HCT116 (cell line): ENCODE measurements around the gene EEFSEC. TPM values are rescaled to one million over a fixed set of nuclear protein-coding genes. Genes with fewer than 3 reads are reported as not detected.

Experiments used
- ATAC-seq: fragments of 200-7000 bp; cut with Tn5 transposase; 2 replicates; pipeline ENCODE4 v1.9.1; 2020; ENCODE audit warnings: mild to moderate bottlenecking, moderate library complexity
- BruUV-seq: library from RNA; stranded (reverse); fragments of 400-500 nt; replicated peaks from 2 replicates; lab custom pipeline; 2021; lab: Mats Ljungman, UMichigan
- CTCF ChIA-PET: fragments of 300-600 bp; sonication (Branson Sonifier 250); formaldehyde crosslinking; loops from one replicate; lab custom pipeline; 2021; ENCODE audit warnings: antibody characterized with exemption; lab: Charles Lee
- POLR2A ChIA-PET: fragments of 300-600, 350-600 bp; sonication (Branson Sonifier 250); formaldehyde crosslinking; loops from one replicate; lab custom pipeline; 2021; ENCODE audit warnings: antibody characterized with exemption; lab: Charles Lee
- RAD21 ChIA-PET, 2 experiments: fragments of 300-600 bp; sonication (Branson Sonifier 250); formaldehyde crosslinking; loops; one replicate each; lab custom pipeline; 2023; ENCODE audit warnings: low total read pairs in 2 of 2; ENCODE audit not compliant: uncharacterized antibody in 2 of 2, unreplicated experiment in 2 of 2, low non-redundant PET in 1 of 2; lab: Charles Lee
- DNase-seq: peaks from one replicate; pipeline ENCODE4 v3.0.0-alpha.2; 2010; ENCODE audit warnings: low read depth, low spot score
- H2AFZ ChIP-seq: fragments of 200-600 bp; shearing (Covaris generic), sonication (generic); 2 replicates; pipeline ENCODE4 v1.6.1; 2017; ENCODE audit warnings: low read depth, mixed run types, mixed read lengths, antibody characterized with exemption, low read length; ENCODE audit not compliant: poor library complexity, severe bottlenecking
- H3K27ac ChIP-seq: 2 replicates; pipeline ENCODE4 v1.5.1; 2012; ENCODE audit warnings: low read depth, low read length
- H3K27me3 ChIP-seq: fragments of 200-600 bp; sonication (generic); 2 replicates; pipeline ENCODE4 v1.6.1; 2016; ENCODE audit warnings: mixed run types, low read length, mixed read lengths; ENCODE audit not compliant: insufficient read depth
- H3K36me3 ChIP-seq, 2 experiments: fragments of 200-500 bp in 1 of 2; fragments of 200-600 bp in 1 of 2; sonication (Bioruptor generic) in 1 of 2; sonication (generic) in 1 of 2; 2 replicates each; pipeline versions ENCODE4 v1.5.1 to v1.6.1; 2014 to 2016; ENCODE audit warnings: low read length in 2 of 2, inconsistent platforms in 1 of 2, mixed read lengths in 1 of 2, mixed run types in 1 of 2; ENCODE audit not compliant: insufficient read depth in 2 of 2, control insufficient read depth in 1 of 2
- H3K4me1 ChIP-seq, 2 experiments: fragments of 200-600 bp in 1 of 2; sonication (generic) in 1 of 2; 2 replicates each; pipeline versions ENCODE4 v1.5.1 to v1.6.1; 2012 to 2017; ENCODE audit warnings: low read length in 2 of 2, inconsistent platforms in 1 of 2, mild to moderate bottlenecking in 1 of 2, mixed read lengths in 1 of 2, mixed run types in 1 of 2, moderate library complexity in 1 of 2; ENCODE audit not compliant: insufficient read depth in 2 of 2, control insufficient read depth in 1 of 2
- H3K4me2 ChIP-seq: fragments of 200-600 bp; sonication (generic); 2 replicates; pipeline ENCODE4 v1.6.1; 2017; ENCODE audit warnings: mixed run types, low read length, mixed read lengths
- H3K4me3 ChIP-seq, 2 experiments: fragments of 200-600 bp in 1 of 2; sonication (generic) in 1 of 2; replicated peaks in 1 of 2; 2 replicates each; pipeline ENCODE4 v1.5.1; 2011 to 2016; ENCODE audit warnings: low read length in 2 of 2, control low read depth in 1 of 2, low read depth in 1 of 2, mild to moderate bottlenecking in 1 of 2, mixed read lengths in 1 of 2, mixed run types in 1 of 2
- H3K79me2 ChIP-seq: fragments of 200-600 bp; sonication (generic); 2 replicates; pipeline ENCODE4 v1.6.1; 2017; ENCODE audit warnings: mild to moderate bottlenecking, mixed run types, low read length, moderate library complexity, mixed read lengths; ENCODE audit not compliant: insufficient read depth
- H3K9ac ChIP-seq: fragments of 200-600 bp; sonication (generic); 2 replicates; pipeline ENCODE4 v1.6.1; 2016; ENCODE audit warnings: low read length, mixed read lengths
- H3K9me2 ChIP-seq: fragments of 200-600 bp; sonication (generic), shearing (Covaris generic); 2 replicates; pipeline ENCODE4 v1.6.1; 2017; ENCODE audit warnings: mixed run types, mild to moderate bottlenecking, moderate library complexity; ENCODE audit not compliant: insufficient read depth
- H3K9me3 ChIP-seq, 2 experiments: fragments of 200-500 bp in 1 of 2; fragments of 200-600 bp in 1 of 2; sonication (Bioruptor generic) in 1 of 2; sonication (generic) in 1 of 2; 2 replicates each; pipeline ENCODE4 v1.6.1; 2014 to 2017; ENCODE audit warnings: low read length in 2 of 2, mixed read lengths in 2 of 2, inconsistent platforms in 1 of 2, low read depth in 1 of 2, mild to moderate bottlenecking in 1 of 2, mixed run types in 1 of 2, moderate library complexity in 1 of 2; ENCODE audit not compliant: control insufficient read depth in 1 of 2, insufficient read depth in 1 of 2
- H4K20me1 ChIP-seq: fragments of 200-600 bp; sonication (generic), shearing (Covaris generic); 2 replicates; pipeline ENCODE4 v1.6.1; 2017; ENCODE audit warnings: mixed run types, mild to moderate bottlenecking, moderate library complexity; ENCODE audit not compliant: insufficient read depth
- CEBPB ChIP-seq: IDR thresholded peaks from 2 replicates; pipeline ENCODE4 v1.6.1; 2012; ENCODE audit warnings: low read depth
- EGR1 ChIP-seq: IDR thresholded peaks from 2 replicates; pipeline ENCODE4 v1.6.1; 2012; ENCODE audit warnings: low read depth
- ELF1 ChIP-seq: IDR thresholded peaks from 2 replicates; pipeline ENCODE4 v1.6.1; 2012; ENCODE audit warnings: low read depth, borderline replicate concordance
- EZH2 ChIP-seq: fragments of 200-600 bp; sonication (generic); IDR thresholded peaks from 2 replicates; pipeline ENCODE4 v1.6.1; 2017; ENCODE audit warnings: antibody characterized with exemption, mixed run types
- FOSL1 ChIP-seq: IDR thresholded peaks from 2 replicates; pipeline ENCODE4 v1.6.1; 2012; ENCODE audit warnings: low read depth
- POLR2A ChIP-seq: IDR thresholded peaks from 2 replicates; pipeline ENCODE4 v1.7.0; 2011; ENCODE audit warnings: borderline replicate concordance; ENCODE audit not compliant: insufficient read depth, insufficient read length; ENCODE audit errors: extremely low read depth
- RAD21 ChIP-seq: IDR thresholded peaks from 2 replicates; pipeline ENCODE4 v1.6.1; 2012; ENCODE audit warnings: low read depth, mild to moderate bottlenecking
- TCF7L2 ChIP-seq: IDR thresholded peaks from 2 replicates; pipeline ENCODE4 v1.7.0; 2011; ENCODE audit warnings: borderline replicate concordance, inconsistent platforms; ENCODE audit not compliant: insufficient read depth, insufficient read length; ENCODE audit errors: extremely low read depth
- ZFX ChIP-seq: fragments of 450-650 bp; IDR thresholded peaks from 2 replicates; pipeline ENCODE4 v1.6.1; 2017
- intact Hi-C: fragments of 100-400 bp; cut with micrococcal nuclease; formaldehyde crosslinking; loops from 2 replicates; pipeline ENCODE4 v1.10.0; 2022
- total RNA-seq: library from RNA; stranded (reverse); gene quantifications from one replicate; pipeline ENCODE4 v1.2.1, GENCODE V29; 2021; ENCODE audit not compliant: unreplicated experiment
- TF ChIP-seq, protein P1 (sequence below): IDR thresholded peaks from 2 replicates; pipeline ENCODE4 v1.6.1; 2011; ENCODE audit warnings: mild to moderate bottlenecking, low read length, moderate library complexity; ENCODE audit not compliant: insufficient replicate concordance; ENCODE audit errors: extremely low read depth
- TF ChIP-seq, protein P2 (sequence below), 3 experiments: fragments of 200-600 bp in 1 of 3; sonication (generic) in 1 of 3; IDR thresholded peaks in 2 of 3; conservative IDR thresholded peaks in 1 of 3; 2 replicates each; pipeline ENCODE4 v1.5.1; 2012 to 2017; ENCODE audit warnings: low read depth in 2 of 3, low read length in 2 of 3, antibody characterized with exemption in 1 of 3, borderline replicate concordance in 1 of 3, control low read depth in 1 of 3, mild to moderate bottlenecking in 1 of 3, mixed read lengths in 1 of 3, mixed run types in 1 of 3, moderate library complexity in 1 of 3; ENCODE audit not compliant: insufficient read depth in 1 of 3
- TF ChIP-seq, protein P3 (sequence below): IDR thresholded peaks from 2 replicates; pipeline ENCODE4 v1.6.1; 2012
- TF ChIP-seq, protein P4 (sequence below): IDR thresholded peaks from 2 replicates; pipeline ENCODE4 v1.6.1; 2012; ENCODE audit warnings: low read depth

The EEFSEC gene
- total RNA-seq, 1 experiment from 2014 or later, result 16.1 TPM

DNA sequence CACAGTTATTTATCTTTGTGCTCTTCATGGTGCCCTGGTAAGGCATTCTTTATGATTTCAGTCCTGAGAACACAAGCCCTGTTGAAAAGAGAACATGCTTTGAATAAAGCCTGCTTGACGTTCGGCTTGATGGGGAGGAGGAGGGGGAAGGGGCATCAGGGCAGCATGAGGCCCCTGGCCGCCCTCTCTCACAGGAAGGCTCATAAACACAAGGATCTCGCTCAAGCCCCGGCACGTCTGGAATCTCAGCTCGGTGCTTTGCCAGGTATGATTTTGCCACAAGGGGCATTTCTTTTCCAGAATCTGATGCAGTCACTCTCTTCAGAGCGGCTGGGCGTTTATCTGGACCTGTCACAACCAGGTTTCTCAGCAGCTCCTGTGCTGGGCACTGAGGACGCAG lies 184.0 kb downstream of the EEFSEC start (continued):
- TF ChIP-seq, protein P1, sequence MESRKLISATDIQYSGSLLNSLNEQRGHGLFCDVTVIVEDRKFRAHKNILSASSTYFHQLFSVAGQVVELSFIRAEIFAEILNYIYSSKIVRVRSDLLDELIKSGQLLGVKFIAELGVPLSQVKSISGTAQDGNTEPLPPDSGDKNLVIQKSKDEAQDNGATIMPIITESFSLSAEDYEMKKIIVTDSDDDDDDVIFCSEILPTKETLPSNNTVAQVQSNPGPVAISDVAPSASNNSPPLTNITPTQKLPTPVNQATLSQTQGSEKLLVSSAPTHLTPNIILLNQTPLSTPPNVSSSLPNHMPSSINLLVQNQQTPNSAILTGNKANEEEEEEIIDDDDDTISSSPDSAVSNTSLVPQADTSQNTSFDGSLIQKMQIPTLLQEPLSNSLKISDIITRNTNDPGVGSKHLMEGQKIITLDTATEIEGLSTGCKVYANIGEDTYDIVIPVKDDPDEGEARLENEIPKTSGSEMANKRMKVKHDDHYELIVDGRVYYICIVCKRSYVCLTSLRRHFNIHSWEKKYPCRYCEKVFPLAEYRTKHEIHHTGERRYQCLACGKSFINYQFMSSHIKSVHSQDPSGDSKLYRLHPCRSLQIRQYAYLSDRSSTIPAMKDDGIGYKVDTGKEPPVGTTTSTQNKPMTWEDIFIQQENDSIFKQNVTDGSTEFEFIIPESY, result no peak
- TF ChIP-seq FOSL1, result no peak
- TF ChIP-seq, protein P2, sequence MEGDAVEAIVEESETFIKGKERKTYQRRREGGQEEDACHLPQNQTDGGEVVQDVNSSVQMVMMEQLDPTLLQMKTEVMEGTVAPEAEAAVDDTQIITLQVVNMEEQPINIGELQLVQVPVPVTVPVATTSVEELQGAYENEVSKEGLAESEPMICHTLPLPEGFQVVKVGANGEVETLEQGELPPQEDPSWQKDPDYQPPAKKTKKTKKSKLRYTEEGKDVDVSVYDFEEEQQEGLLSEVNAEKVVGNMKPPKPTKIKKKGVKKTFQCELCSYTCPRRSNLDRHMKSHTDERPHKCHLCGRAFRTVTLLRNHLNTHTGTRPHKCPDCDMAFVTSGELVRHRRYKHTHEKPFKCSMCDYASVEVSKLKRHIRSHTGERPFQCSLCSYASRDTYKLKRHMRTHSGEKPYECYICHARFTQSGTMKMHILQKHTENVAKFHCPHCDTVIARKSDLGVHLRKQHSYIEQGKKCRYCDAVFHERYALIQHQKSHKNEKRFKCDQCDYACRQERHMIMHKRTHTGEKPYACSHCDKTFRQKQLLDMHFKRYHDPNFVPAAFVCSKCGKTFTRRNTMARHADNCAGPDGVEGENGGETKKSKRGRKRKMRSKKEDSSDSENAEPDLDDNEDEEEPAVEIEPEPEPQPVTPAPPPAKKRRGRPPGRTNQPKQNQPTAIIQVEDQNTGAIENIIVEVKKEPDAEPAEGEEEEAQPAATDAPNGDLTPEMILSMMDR (IDR thresholded peaks at IDR 0.05 in 2 of 3, conservative IDR thresholded peaks at IDR 0.05 in 1 of 3; ENCODE audit: borderline replicate concordance in 1 of 3, insufficient read depth in 1 of 3, low read depth in 2 of 3, low read length in 2 of 3), result no peak

DNA sequence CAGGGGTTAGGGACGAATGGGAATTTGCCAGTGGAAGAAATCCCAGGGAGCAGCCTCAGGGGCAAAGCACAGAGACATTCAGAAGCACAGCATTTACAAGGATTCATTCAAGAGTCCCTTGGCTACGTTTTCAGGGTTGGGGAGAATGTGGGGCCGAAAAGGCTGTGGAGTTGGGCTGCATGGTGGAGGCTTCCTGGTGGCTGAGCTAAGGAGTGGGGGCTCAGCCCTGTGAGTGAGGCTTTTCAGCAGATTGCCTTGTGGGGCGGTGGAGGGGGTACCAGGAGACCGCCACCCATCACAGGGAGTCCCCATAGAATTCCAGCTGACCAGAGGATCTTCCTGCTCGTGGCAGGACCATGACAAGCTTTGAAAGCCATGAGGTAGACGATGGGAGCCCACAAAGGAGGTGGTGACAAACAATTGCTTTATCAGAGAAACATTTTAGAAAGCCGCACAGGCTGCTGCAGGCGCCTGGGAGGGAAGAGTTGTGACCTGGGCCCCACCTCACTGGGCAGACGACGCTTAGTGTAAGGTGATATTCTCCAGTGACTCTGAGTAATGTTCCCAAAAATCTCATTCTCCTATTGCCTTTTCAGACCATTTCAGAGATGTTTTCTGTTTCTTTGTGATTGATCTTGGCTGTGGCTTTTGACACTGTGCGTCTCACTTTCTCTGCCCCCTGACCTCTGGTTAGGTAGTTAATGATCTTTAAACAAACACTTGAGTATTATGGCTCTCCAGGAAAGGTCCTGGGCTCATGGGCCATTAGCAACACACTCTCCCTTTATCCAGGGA lies 185.5 kb downstream of the EEFSEC start:
- Histone ChIP-seq H3K4me1 (peaks cover 8 to 16% of the 10 kb centered on the region in 2 experiments), H2AFZ (no peak overlapping the region), H3K9ac (no peak overlapping the region), H3K9me3 (no peaks in the 10 kb centered on the region), H3K4me3 (no peak overlapping the region), H3K9me2 (no peaks in the 10 kb centered on the region), H3K36me3 (no peaks in the 10 kb centered on the region), H4K20me1 (no peaks in the 10 kb centered on the region), H3K4me2 (no peak overlapping the region), H3K27me3 (no peaks in the 10 kb centered on the region), H3K79me2 (no peaks in the 10 kb centered on the region), H3K27ac (no peak overlapping the region)
- intact Hi-C loops, result no loop called here
- CTCF ChIA-PET, result no interaction called here
- POLR2A ChIA-PET, result no interaction called here
- DNase-seq (no peak), ATAC-seq (no peak)
- BruUV-seq, result no TSS peak
- RAD21 ChIA-PET, result no interaction called here
- TF ChIP-seq, protein P3, sequence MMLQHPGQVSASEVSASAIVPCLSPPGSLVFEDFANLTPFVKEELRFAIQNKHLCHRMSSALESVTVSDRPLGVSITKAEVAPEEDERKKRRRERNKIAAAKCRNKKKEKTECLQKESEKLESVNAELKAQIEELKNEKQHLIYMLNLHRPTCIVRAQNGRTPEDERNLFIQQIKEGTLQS, result no peak
- TF ChIP-seq RAD21 (no peak), ELF1 (no peak), EZH2 (no peak), ZFX (no peak), TCF7L2 (no peak), CEBPB (no peak), POLR2A (no peak), EGR1 (no peak)
- TF ChIP-seq, protein P4, sequence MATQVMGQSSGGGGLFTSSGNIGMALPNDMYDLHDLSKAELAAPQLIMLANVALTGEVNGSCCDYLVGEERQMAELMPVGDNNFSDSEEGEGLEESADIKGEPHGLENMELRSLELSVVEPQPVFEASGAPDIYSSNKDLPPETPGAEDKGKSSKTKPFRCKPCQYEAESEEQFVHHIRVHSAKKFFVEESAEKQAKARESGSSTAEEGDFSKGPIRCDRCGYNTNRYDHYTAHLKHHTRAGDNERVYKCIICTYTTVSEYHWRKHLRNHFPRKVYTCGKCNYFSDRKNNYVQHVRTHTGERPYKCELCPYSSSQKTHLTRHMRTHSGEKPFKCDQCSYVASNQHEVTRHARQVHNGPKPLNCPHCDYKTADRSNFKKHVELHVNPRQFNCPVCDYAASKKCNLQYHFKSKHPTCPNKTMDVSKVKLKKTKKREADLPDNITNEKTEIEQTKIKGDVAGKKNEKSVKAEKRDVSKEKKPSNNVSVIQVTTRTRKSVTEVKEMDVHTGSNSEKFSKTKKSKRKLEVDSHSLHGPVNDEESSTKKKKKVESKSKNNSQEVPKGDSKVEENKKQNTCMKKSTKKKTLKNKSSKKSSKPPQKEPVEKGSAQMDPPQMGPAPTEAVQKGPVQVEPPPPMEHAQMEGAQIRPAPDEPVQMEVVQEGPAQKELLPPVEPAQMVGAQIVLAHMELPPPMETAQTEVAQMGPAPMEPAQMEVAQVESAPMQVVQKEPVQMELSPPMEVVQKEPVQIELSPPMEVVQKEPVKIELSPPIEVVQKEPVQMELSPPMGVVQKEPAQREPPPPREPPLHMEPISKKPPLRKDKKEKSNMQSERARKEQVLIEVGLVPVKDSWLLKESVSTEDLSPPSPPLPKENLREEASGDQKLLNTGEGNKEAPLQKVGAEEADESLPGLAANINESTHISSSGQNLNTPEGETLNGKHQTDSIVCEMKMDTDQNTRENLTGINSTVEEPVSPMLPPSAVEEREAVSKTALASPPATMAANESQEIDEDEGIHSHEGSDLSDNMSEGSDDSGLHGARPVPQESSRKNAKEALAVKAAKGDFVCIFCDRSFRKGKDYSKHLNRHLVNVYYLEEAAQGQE, result no peak
- TF ChIP-seq, protein P2 (IDR thresholded peaks at IDR 0.05 in 2 of 3, conservative IDR thresholded peaks at IDR 0.05 in 1 of 3; ENCODE audit: borderline replicate concordance in 1 of 3, insufficient read depth in 1 of 3, low read depth in 2 of 3, low read length in 2 of 3), result no peak
